ENCODE measurements around the gene SLC25A23.

DNA sequence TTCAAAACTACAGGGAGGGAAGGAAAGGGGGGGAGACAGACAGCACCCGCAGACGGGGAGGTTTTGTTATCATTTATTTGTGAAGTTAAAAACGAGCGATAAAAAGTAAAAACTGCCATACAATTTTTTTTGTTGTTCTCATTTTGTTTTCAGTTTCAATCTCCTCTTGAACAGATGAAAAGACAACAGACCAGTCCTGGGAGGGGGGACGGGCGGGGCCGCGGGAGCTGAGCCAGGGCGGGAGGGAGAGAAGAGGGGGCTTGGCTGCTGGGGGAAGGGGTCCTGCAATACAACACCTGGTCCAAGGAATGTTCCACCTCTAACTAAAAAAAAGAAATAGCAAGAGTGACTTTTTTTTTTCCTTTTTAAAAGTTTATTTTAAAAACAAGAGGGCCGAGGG lies 46.3 kb downstream of the SLC25A23 start:
- TF ChIP-seq, protein P1, sequence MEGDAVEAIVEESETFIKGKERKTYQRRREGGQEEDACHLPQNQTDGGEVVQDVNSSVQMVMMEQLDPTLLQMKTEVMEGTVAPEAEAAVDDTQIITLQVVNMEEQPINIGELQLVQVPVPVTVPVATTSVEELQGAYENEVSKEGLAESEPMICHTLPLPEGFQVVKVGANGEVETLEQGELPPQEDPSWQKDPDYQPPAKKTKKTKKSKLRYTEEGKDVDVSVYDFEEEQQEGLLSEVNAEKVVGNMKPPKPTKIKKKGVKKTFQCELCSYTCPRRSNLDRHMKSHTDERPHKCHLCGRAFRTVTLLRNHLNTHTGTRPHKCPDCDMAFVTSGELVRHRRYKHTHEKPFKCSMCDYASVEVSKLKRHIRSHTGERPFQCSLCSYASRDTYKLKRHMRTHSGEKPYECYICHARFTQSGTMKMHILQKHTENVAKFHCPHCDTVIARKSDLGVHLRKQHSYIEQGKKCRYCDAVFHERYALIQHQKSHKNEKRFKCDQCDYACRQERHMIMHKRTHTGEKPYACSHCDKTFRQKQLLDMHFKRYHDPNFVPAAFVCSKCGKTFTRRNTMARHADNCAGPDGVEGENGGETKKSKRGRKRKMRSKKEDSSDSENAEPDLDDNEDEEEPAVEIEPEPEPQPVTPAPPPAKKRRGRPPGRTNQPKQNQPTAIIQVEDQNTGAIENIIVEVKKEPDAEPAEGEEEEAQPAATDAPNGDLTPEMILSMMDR (IDR thresholded peaks at IDR 0.05; ENCODE audit: low read depth, low read length, missing input control) = no peak
- TF ChIP-seq YY1 (IDR thresholded peaks at IDR 0.05) (no peak), EGR1 (IDR thresholded peaks at IDR 0.05; ENCODE audit: low read depth in 2 of 2) (no peak), JUND (IDR thresholded peaks at IDR 0.05) (no peak), HNF4G (IDR thresholded peaks at IDR 0.05) (no peak)
- TF ChIP-seq, protein P2, sequence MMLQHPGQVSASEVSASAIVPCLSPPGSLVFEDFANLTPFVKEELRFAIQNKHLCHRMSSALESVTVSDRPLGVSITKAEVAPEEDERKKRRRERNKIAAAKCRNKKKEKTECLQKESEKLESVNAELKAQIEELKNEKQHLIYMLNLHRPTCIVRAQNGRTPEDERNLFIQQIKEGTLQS (IDR thresholded peaks at IDR 0.05) = no peak
